RWPE2 (cell line): ENCODE results near the gene MAPKBP1.

Experiments
- ATAC-seq: fragments of 200-7000 bp; cut with Tn5 transposase; 3 replicates; pipeline ENCODE4 v1.9.1; 2021; ENCODE audit warnings: low read depth
- DNase-seq: peaks from one replicate; pipeline ENCODE4 v3.0.0-alpha.2; 2020; ENCODE audit warnings: low spot score
- H3K27ac ChIP-seq: fragments of 450-650 bp; 2 replicates; pipeline ENCODE4 v1.5.1; 2017; ENCODE audit warnings: mild to moderate bottlenecking; ENCODE audit not compliant: poor library complexity, severe bottlenecking
- H3K27me3 ChIP-seq: fragments of 250-450 bp; sonication (Bioruptor Pico); 2 replicates; pipeline ENCODE4 v1.5.1; 2021; ENCODE audit warnings: mild to moderate bottlenecking, moderate library complexity; ENCODE audit not compliant: insufficient read depth, poor library complexity, severe bottlenecking
- H3K36me3 ChIP-seq: fragments of 250-450 bp; sonication (Bioruptor Pico); 2 replicates; pipeline ENCODE4 v1.5.1; 2020; ENCODE audit warnings: low read depth, mild to moderate bottlenecking, moderate library complexity
- H3K4me1 ChIP-seq: fragments of 250-450 bp; sonication (Bioruptor Pico); 2 replicates; pipeline ENCODE4 v1.5.1; 2021; ENCODE audit warnings: mild to moderate bottlenecking, moderate library complexity; ENCODE audit not compliant: insufficient read depth, poor library complexity, severe bottlenecking
- H3K4me3 ChIP-seq: fragments of 250-450 bp; sonication (Bioruptor Pico); 2 replicates; pipeline ENCODE4 v1.5.1; 2021; ENCODE audit warnings: mild to moderate bottlenecking, moderate library complexity; ENCODE audit not compliant: severe bottlenecking
- H3K9me3 ChIP-seq: fragments of 250-450 bp; sonication (Bioruptor Pico); 2 replicates; pipeline ENCODE4 v1.5.1; 2021; ENCODE audit warnings: mild to moderate bottlenecking, moderate library complexity; ENCODE audit not compliant: severe bottlenecking
- TF ChIP-seq, protein P1 (sequence below): fragments of 450-650 bp; IDR thresholded peaks from one replicate; pipeline ENCODE4 v1.5.1; 2017; ENCODE audit warnings: mild to moderate bottlenecking, moderate library complexity; ENCODE audit not compliant: poor library complexity, severe bottlenecking

Gene MAPKBP1

DNA sequence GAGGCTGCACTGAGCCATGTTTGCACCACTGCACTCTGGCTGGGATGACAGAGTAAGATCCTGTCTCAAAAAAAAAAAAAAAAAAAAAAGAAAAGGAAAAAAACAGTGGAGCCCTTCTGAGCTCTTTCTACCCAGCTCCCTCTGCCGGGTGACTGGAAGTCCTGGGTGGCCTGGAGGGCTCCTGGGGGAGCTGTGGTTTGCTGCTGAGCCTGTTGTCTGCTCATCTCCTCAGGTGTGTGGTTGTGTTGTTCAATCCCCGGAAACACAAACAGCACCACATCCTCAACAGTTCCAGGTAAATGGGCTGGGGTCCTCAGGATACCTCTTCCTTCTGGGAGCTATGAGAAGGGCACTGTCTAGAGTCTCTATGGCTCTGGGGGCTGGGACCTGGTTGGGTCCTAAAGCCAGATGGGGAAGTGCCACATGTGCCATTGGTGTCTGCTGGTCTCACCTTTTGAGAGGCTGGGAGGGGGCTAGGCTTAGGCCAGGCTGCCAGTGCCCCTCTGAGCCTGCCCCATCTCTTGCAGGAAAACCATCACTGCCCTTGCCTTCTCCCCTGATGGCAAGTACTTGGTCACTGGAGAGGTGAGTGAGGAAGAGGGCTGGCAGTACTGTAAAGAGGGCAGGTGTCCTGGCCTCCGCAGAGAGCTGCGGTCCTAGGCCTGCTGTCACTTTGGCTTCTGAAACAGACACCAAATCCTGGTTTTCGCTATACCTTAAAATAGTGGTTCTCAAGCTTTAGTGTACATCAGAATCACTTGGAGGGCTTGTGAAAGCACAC lies 36.6 kb downstream of the MAPKBP1 start:
- no peak for ATAC-seq
- H3K9me3 ChIP-seq: no peaks in the 10 kb centered on the region
- H3K27me3 ChIP-seq: no peaks in the 10 kb centered on the region
- no peak for DNase-seq
- H3K36me3 ChIP-seq: peaks cover 64% of the 10 kb centered on the region
- H3K4me1 ChIP-seq: peaks cover 16% of the 10 kb centered on the region
- peak overlapping the region; percentile 23 for H3K27ac ChIP-seq
- no peak overlapping the region for H3K4me3 ChIP-seq
- TF ChIP-seq, protein P1, sequence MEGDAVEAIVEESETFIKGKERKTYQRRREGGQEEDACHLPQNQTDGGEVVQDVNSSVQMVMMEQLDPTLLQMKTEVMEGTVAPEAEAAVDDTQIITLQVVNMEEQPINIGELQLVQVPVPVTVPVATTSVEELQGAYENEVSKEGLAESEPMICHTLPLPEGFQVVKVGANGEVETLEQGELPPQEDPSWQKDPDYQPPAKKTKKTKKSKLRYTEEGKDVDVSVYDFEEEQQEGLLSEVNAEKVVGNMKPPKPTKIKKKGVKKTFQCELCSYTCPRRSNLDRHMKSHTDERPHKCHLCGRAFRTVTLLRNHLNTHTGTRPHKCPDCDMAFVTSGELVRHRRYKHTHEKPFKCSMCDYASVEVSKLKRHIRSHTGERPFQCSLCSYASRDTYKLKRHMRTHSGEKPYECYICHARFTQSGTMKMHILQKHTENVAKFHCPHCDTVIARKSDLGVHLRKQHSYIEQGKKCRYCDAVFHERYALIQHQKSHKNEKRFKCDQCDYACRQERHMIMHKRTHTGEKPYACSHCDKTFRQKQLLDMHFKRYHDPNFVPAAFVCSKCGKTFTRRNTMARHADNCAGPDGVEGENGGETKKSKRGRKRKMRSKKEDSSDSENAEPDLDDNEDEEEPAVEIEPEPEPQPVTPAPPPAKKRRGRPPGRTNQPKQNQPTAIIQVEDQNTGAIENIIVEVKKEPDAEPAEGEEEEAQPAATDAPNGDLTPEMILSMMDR: no peak

DNA sequence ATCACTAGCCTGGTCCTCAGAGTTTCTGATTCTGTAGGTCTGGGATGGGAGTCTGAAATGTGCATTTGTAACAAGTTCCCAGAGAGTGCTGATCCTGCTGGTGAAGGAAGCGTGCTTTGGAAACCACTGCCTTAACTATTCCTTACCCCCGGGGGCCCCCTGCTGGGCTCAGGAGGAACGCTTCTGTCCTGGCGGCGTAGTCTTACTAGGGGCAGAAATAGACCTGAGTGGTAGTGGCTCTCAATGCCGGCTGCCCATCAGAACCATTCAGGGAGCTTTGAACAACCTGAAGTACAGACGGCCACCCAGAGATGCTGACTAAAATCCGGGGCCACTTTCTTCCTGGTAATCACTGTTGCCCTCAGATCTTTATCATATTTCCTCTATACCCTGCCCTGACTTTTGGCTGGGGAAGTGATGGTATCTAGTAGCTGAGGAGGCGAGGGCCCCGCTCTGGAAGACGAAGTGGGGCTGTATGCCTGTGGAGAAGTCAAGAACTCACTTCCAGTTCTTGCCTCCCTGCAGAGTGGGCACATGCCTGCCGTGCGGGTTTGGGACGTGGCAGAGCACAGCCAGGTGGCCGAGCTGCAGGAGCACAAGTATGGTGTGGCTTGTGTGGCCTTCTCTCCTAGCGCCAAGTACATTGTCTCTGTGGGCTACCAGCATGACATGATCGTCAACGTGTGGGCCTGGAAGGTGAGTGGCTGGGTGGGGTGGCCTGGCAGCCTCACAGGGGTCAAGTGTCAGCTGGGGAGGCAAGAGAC lies 37.3 kb downstream of the MAPKBP1 start:
- Histone ChIP-seq H3K4me1 (peaks cover 9% of the 10 kb centered on the region), H3K36me3 (peaks cover 69% of the 10 kb centered on the region), H3K27me3 (no peaks in the 10 kb centered on the region), H3K27ac (no peak overlapping the region), H3K9me3 (no peaks in the 10 kb centered on the region), H3K4me3 (no peak overlapping the region)
- DNase-seq (no peak), ATAC-seq (peak; percentile 72)
- TF ChIP-seq, protein P1: peak; percentile 98

- DNase-seq (no peak), ATAC-seq (no peak)
- TF ChIP-seq, protein P1: no peak
- H3K36me3 ChIP-seq: peaks cover 75% of the 10 kb centered on the region
- no peak overlapping the region for H3K4me3 ChIP-seq
- no peak overlapping the region for H3K27ac ChIP-seq
- H3K27me3 ChIP-seq: no peaks in the 10 kb centered on the region
- H3K9me3 ChIP-seq: no peaks in the 10 kb centered on the region
- no peaks in the 10 kb centered on the region for H3K4me1 ChIP-seq
Observed at GRCh38 chr15:41812820-41813375, 38.6 kb downstream of the MAPKBP1 start.

DNA sequence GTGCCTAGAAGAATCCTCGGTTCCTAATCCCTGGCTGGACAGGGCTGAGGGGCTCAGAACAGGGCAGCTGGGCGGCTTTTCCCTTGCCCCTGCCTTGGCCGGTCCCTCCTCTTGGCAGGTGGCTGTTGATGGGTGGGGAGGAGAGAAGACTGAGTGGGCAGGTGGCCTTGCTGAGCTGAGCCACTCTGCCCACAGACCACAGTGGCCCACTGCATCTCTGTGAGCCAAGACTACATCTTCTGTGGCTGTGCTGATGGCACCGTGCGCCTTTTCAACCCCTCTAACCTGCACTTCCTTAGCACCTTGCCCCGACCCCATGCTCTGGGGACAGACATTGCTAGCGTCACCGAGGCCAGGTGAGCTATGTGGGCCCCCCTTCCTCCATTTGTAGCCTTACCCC lies 39.1 kb downstream of the MAPKBP1 start:
- no peak overlapping the region for H3K27ac ChIP-seq
- no peak overlapping the region for H3K4me3 ChIP-seq
- TF ChIP-seq, protein P1: no peak
- H3K27me3 ChIP-seq: no peaks in the 10 kb centered on the region
- DNase-seq (no peak), ATAC-seq (no peak)
- peaks cover 81% of the 10 kb centered on the region for H3K36me3 ChIP-seq
- H3K9me3 ChIP-seq: no peaks in the 10 kb centered on the region
- no peaks in the 10 kb centered on the region for H3K4me1 ChIP-seq
